ENCODE results near the gene GRK2.

DNA sequence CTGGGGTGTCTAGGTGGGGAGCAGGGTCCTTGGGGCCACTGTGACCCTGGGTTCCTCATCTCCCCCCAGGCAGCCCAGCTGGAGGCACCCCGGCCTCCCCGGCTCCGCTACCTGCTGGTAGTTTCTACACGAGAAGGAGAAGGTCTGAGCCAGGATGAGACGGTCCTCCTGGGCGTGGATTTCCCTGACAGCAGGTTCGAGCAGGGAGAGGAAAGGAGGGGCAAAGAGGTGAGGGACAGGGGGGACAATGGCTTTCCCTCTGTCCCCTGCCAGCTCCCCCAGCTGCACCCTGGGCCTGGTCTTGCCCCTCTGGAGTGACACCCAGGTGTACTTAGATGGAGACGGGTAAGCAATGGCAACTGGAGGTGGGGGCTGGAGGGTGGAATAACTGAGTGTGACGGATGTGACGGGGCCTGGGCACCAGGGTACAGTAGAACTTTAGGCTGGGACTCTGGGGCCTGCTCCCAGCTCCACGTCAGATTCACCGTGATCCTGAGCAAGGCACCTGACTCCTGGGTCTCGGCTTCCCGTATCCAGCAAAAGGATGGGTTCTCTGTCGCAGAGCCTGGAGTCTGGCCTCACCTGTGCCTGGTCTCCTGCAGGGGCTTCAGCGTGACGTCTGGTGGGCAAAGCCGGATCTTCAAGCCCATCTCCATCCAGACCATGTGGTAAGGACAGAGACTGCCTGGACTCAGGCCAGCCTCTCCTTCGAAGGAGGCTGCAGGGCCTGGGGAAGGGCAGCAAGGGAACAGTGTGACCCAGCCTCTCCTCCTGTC lies 40.7 kb downstream of the GRK2 start:
- no peak for TF ChIP-seq CTCF (IDR thresholded peaks at IDR 0.05; ENCODE audit: extremely low read depth in 1 of 2, insufficient read depth in 1 of 2, low read depth in 1 of 2, low read length in 2 of 2)
- TF ChIP-seq EZH2 (IDR thresholded peaks at IDR 0.05; ENCODE audit: borderline replicate concordance, low read depth, low read length, severe bottlenecking) = no peak
- no peak for TF ChIP-seq POLR2A (IDR thresholded peaks at IDR 0.05; ENCODE audit: low read depth, low read length)
